Fibroblast of peridontal ligament (primary cell): ENCODE measurements around the gene ARL2BP.
"Not testable (repeated sequence)": the region's sequence is repeated elsewhere in the genome, so short reads cannot be mapped to it uniquely, and the experiment has no call there.

ENCODE experiments used
- DNase-seq: peaks from one replicate; pipeline ENCODE4 v3.0.0-alpha.2; 2010; ENCODE audit errors: extremely low read depth

The ARL2BP gene

GRCh38 chr16:57244767-57245471 lies at the start of gene ARL2BP:
Gene ARL2BP, plus strand, starts transcription at chr16:57245259. Its CDS starts 109 bp downstream, at chr16:57245368.
- peak; percentile 94 for DNase-seq

- no peak for DNase-seq
These were observed 48.8 kb upstream of the ARL2BP start for GRCh38 chr16:57196286-57196685.

- DNase-seq: no peak
These were observed 48.3 kb upstream of the ARL2BP start for GRCh38 chr16:57196753-57197152.

GRCh38 chr16:57200321-57200720 lies 44.7 kb upstream of the ARL2BP start:
- not testable (repeated sequence) for DNase-seq

GRCh38 chr16:57200926-57201325 lies 44.1 kb upstream of the ARL2BP start:
- not testable (repeated sequence) for DNase-seq

- DNase-seq: no peak
These were observed 42.8 kb upstream of the ARL2BP start for GRCh38 chr16:57202095-57202886.

- no peak for DNase-seq
These were observed 41.6 kb upstream of the ARL2BP start for GRCh38 chr16:57203451-57203850.

- DNase-seq: no peak
These were observed 40.4 kb upstream of the ARL2BP start for GRCh38 chr16:57204675-57205074.

GRCh38 chr16:57208926-57209325 lies 36.1 kb upstream of the ARL2BP start:
- DNase-seq: no peak

GRCh38 chr16:57209780-57210179 lies 35.3 kb upstream of the ARL2BP start:
- DNase-seq: no peak

GRCh38 chr16:57213462-57213861 lies 31.6 kb upstream of the ARL2BP start:
- peak; percentile 49 for DNase-seq

- DNase-seq: no peak
These were observed 28.1 kb upstream of the ARL2BP start for GRCh38 chr16:57216968-57217367.

GRCh38 chr16:57223057-57223456 lies 22.0 kb upstream of the ARL2BP start:
- no peak for DNase-seq

- DNase-seq: no peak
These were observed 20.3 kb upstream of the ARL2BP start for GRCh38 chr16:57224651-57225335.

- DNase-seq: no peak
These were observed 19.1 kb upstream of the ARL2BP start for GRCh38 chr16:57225978-57226377.

GRCh38 chr16:57226701-57227621 lies 18.1 kb upstream of the ARL2BP start:
- no peak for DNase-seq

- DNase-seq: no peak
These were observed 16.0 kb upstream of the ARL2BP start for GRCh38 chr16:57229079-57229478.

- DNase-seq: no peak
These were observed 13.2 kb upstream of the ARL2BP start for GRCh38 chr16:57231821-57232350.

- no peak for DNase-seq
These were observed 10.9 kb upstream of the ARL2BP start for GRCh38 chr16:57233944-57234706.

GRCh38 chr16:57234707-57235092 lies 10.4 kb upstream of the ARL2BP start:
- DNase-seq: no peak
